Transverse colon (tissue), 4 donors: ENCODE measurements around the gene FASN. TPM values are rescaled to one million over a fixed set of nuclear protein-coding genes. Genes with fewer than 3 reads are reported as not detected.

Source experiments
- DNase-seq: peaks from one replicate; pipeline ENCODE4 v3.0.0-alpha.2; 2019
- H3K27ac ChIP-seq, 4 donors: fragments of 200-600 bp; sonication (generic); 2 replicates each; pipeline ENCODE4 v1.5.1; 2016 to 2018; ENCODE audit warnings: inconsistent platforms in 4 of 4
- H3K27me3 ChIP-seq: fragments of 200-600 bp; sonication (generic); 2 replicates; pipeline ENCODE4 v1.5.1; 2017; ENCODE audit warnings: inconsistent platforms
- H3K36me3 ChIP-seq, 4 donors: fragments of 200-600 bp; sonication (generic); 2 replicates each; pipeline ENCODE4 v1.5.1; 2017 to 2019; ENCODE audit warnings: inconsistent platforms in 4 of 4
- H3K4me1 ChIP-seq, 4 donors: fragments of 200-600 bp; sonication (generic); 2 replicates each; pipeline ENCODE4 v1.5.1; 2017 to 2020; ENCODE audit warnings: inconsistent platforms in 4 of 4
- H3K4me3 ChIP-seq, 4 donors: fragments of 200-600 bp; sonication (generic); 1 replicate in 1 of 4; 2 replicates in 3 of 4; pipeline versions ENCODE4 v1.5.1 to v1.6.1; 2017 to 2019; ENCODE audit warnings: inconsistent platforms in 4 of 4
- H3K9me3 ChIP-seq, 2 donors: fragments of 200-600 bp; sonication (generic); 2 replicates each; pipeline ENCODE4 v1.5.1; 2017 to 2019; ENCODE audit warnings: inconsistent platforms in 2 of 2
- CTCF ChIP-seq, 5 experiments: fragments of 200-600 bp in 3 of 5; fragments of 450-650 bp in 2 of 5; sonication (generic) in 3 of 5; IDR thresholded peaks; 1 replicate in 2 of 5; 2 replicates in 3 of 5; pipeline ENCODE4 v1.5.1; 2016 to 2017; ENCODE audit warnings: antibody characterized with exemption in 5 of 5, inconsistent platforms in 3 of 5, mild to moderate bottlenecking in 2 of 5, moderate library complexity in 1 of 5
- EP300 ChIP-seq: sonication (generic); formaldehyde crosslinking; IDR thresholded peaks from one replicate; pipeline ENCODE4 v1.6.1; 2017; ENCODE audit warnings: antibody characterized with exemption, low read depth
- POLR2A ChIP-seq: fragments of 450-650 bp; IDR thresholded peaks from one replicate; pipeline ENCODE4 v1.6.1; 2016; ENCODE audit warnings: antibody characterized with exemption, mild to moderate bottlenecking, moderate library complexity
- POLR2AphosphoS5 ChIP-seq, 3 donors: sonication (generic); formaldehyde crosslinking; IDR thresholded peaks; one replicate each; pipeline ENCODE4 v1.6.1; 2016; ENCODE audit warnings: antibody characterized with exemption in 3 of 3
- WGBS, 2 donors: methylation state at CpG; one replicate each; pipeline ENCODE4 v1.1.5; 2018; ENCODE audit warnings: low coverage in 1 of 2; 5-methylcytosine and 5-hydroxymethylcytosine counted together
- in situ Hi-C, 4 donors: fragments of 200-750 bp; cut with MboI; loops; one replicate each; pipeline versions ENCODE4 v1.15.0 to v1.15.1; 2017; ENCODE audit warnings: low sequenced_read_pairs in 3 of 4, low pct_ligation_motif_present in 1 of 4, low pct_unique_long_range_greater_than_20kb in 1 of 4
- intact Hi-C: fragments of 100-400 bp; cut with DNase I; formaldehyde crosslinking; loops from one replicate; pipeline ENCODE4 v1.15.1; 2023; ENCODE audit warnings: low total_unique reads
- total RNA-seq, 4 donors: library from RNA; depleted of rRNA; stranded (reverse); fragments of >200 nt; gene quantifications; one replicate each; pipeline ENCODE4 v1.1.0, GENCODE V29; 2016

Gene FASN
- total RNA-seq, 4 donors from 2014 or later, result 25.1 to 185 (median 99.4) TPM

- DNase-seq, result no peak
- Histone ChIP-seq H3K9me3 (no peaks in the 10 kb centered on the region), H3K36me3 (peaks cover 0 to 35% (median 16%) of the 10 kb centered on the region in 4 donors), H3K27me3 (no peaks in the 10 kb centered on the region), H3K4me3 (no peak overlapping the region), H3K27ac (no peak overlapping the region), H3K4me1 (no peaks in the 10 kb centered on the region)
- 94% methylated on average over 38 of the region's 47 CpGs; no CpG with 5 or more reads in 1 of the 2 donors for WGBS, 2 donors
- in situ Hi-C loops, result no loop called here
- TF ChIP-seq POLR2AphosphoS5 (IDR thresholded peaks at IDR 0.05) (no peak), EP300 (no peak), POLR2A (no peak), CTCF (IDR thresholded peaks at IDR 0.05) (no peak)
- intact Hi-C loops, result no loop called here
Observed at GRCh38 chr17:82079001-82079677, 18.9 kb downstream of the FASN start.

GRCh38 chr17:82078433-82078832, 19.6 kb downstream of the FASN start:
- H3K36me3 ChIP-seq, result peaks cover 0 to 35% (median 12%) of the 10 kb centered on the region in 4 donors
- DNase-seq, result no peak
- in situ Hi-C loops, result no loop called here
- H3K4me1 ChIP-seq, result peaks cover 0 to under 1% (median 0%) of the 10 kb centered on the region in 4 donors
- no peaks in the 10 kb centered on the region for H3K9me3 ChIP-seq
- no peaks in the 10 kb centered on the region for H3K27me3 ChIP-seq
- intact Hi-C loops, result no loop called here
- H3K4me3 ChIP-seq, result no peak overlapping the region
- TF ChIP-seq EP300 (no peak), CTCF (IDR thresholded peaks at IDR 0.05) (no peak), POLR2AphosphoS5 (IDR thresholded peaks at IDR 0.05) (no peak), POLR2A (no peak)
- WGBS, 2 donors, result 92% methylated on average over 18 of the region's 18 CpGs; no CpG with 5 or more reads in 1 of the 2 donors
- H3K27ac ChIP-seq, result no peak overlapping the region

GRCh38 chr17:82077617-82078358, 20.2 kb downstream of the FASN start:
- Histone ChIP-seq H3K4me1 (peaks cover 0 to 6% (median 0%) of the 10 kb centered on the region in 4 donors), H3K4me3 (no peak overlapping the region), H3K36me3 (peaks cover 0 to 32% (median 10%) of the 10 kb centered on the region in 4 donors), H3K27me3 (no peaks in the 10 kb centered on the region), H3K9me3 (no peaks in the 10 kb centered on the region), H3K27ac (no peak overlapping the region)
- in situ Hi-C loops, result no loop called here
- no peak for DNase-seq
- no peak for TF ChIP-seq CTCF (IDR thresholded peaks at IDR 0.05)
- TF ChIP-seq POLR2A, result no peak
- no peak for TF ChIP-seq POLR2AphosphoS5 (IDR thresholded peaks at IDR 0.05)
- no peak for TF ChIP-seq EP300
- intact Hi-C loops, result no loop called here
- 75% methylated on average over 28 of the region's 28 CpGs; no CpG with 5 or more reads in 1 of the 2 donors for WGBS, 2 donors

- H3K9me3 ChIP-seq, result no peaks in the 10 kb centered on the region
- H3K27ac ChIP-seq, result no peak overlapping the region
- no peak for TF ChIP-seq POLR2A
- TF ChIP-seq EP300, result no peak
- no peak for TF ChIP-seq CTCF (IDR thresholded peaks at IDR 0.05)
- TF ChIP-seq POLR2AphosphoS5 (IDR thresholded peaks at IDR 0.05), result no peak
- no peak for DNase-seq
- peaks cover 0 to 13% (median 2%) of the 10 kb centered on the region in 4 donors for H3K4me1 ChIP-seq
- no peaks in the 10 kb centered on the region for H3K27me3 ChIP-seq
- intact Hi-C loops (no loop called here), in situ Hi-C loops (no loop called here)
- 73 to 77% methylated on average over 4 to 21 of the region's 21 CpGs for WGBS, 2 donors
- H3K4me3 ChIP-seq, result no peak overlapping the region
- H3K36me3 ChIP-seq, result peaks cover 0 to 26% (median 6%) of the 10 kb centered on the region in 4 donors
Observed at GRCh38 chr17:82076785-82077591, 21.0 kb downstream of the FASN start.
